ENCODE data around the gene MNAT1. TPM values are rescaled to one million over a fixed set of nuclear protein-coding genes. Genes with fewer than 3 reads are reported as not detected.

MNAT1 gene
- polyA plus RNA-seq, 1 donor from 2014 or later, result 104 TPM

GRCh38 chr14:60878536-60878935 lies 144.0 kb downstream of the MNAT1 start:
- Histone ChIP-seq H3K79me2 (replicated peaks; ENCODE audit: insufficient read depth, low read length) (no peaks in the 10 kb centered on the region), H3K36me3 (ENCODE audit: insufficient read depth, low read length) (no peaks in the 10 kb centered on the region), H3K9ac (ENCODE audit: low read length) (no peak overlapping the region), H3K9me2 (ENCODE audit: insufficient read depth, low read length) (no peaks in the 10 kb centered on the region), H3K27ac (ENCODE audit: low read length) (no peak overlapping the region), H3K27me3 (ENCODE audit: insufficient read depth, low read depth, low read length) (no peaks in the 10 kb centered on the region), H3F3A (ENCODE audit: insufficient read depth, low read length, poor library complexity, severe bottlenecking) (no peaks in the 10 kb centered on the region), H4K20me1 (ENCODE audit: insufficient read depth) (no peaks in the 10 kb centered on the region), H2AFZ (ENCODE audit: low read depth, low read length) (no peak overlapping the region), H3K4me2 (ENCODE audit: low read length) (no peak overlapping the region), H3K9me3 (ENCODE audit: low read length) (no peaks in the 10 kb centered on the region), H3K4me3 (ENCODE audit: low read length) (no peak overlapping the region)
- TF ChIP-seq MXI1 (conservative IDR thresholded peaks at IDR 0.05; ENCODE audit: poor library complexity, severe bottlenecking), result no peak
- TF ChIP-seq SMC3 (conservative IDR thresholded peaks at IDR 0.05; ENCODE audit: poor library complexity), result no peak
- no peak for TF ChIP-seq TAF1 (IDR thresholded peaks at IDR 0.05; ENCODE audit: low read depth)
- no peak for TF ChIP-seq RAD21 (conservative IDR thresholded peaks at IDR 0.05)
- TF ChIP-seq EP300 (conservative IDR thresholded peaks at IDR 0.05; ENCODE audit: poor library complexity, severe bottlenecking), result no peak
- no peak for TF ChIP-seq CTCF (IDR thresholded peaks at IDR 0.05; ENCODE audit: poor library complexity, severe bottlenecking)
- TF ChIP-seq EZH2 (IDR thresholded peaks at IDR 0.05; ENCODE audit: borderline replicate concordance, insufficient read depth, low read length, poor library complexity, severe bottlenecking), result no peak
- TF ChIP-seq REST (IDR thresholded peaks at IDR 0.05; ENCODE audit: borderline replicate concordance), result no peak
- no peak for TF ChIP-seq POLR2AphosphoS5 (IDR thresholded peaks at IDR 0.05)

- Histone ChIP-seq H4K20me1 (ENCODE audit: insufficient read depth) (no peaks in the 10 kb centered on the region), H3K27ac (ENCODE audit: low read length) (no peak overlapping the region), H3F3A (ENCODE audit: insufficient read depth, low read length, poor library complexity, severe bottlenecking) (no peaks in the 10 kb centered on the region), H3K79me2 (replicated peaks; ENCODE audit: insufficient read depth, low read length) (no peaks in the 10 kb centered on the region), H3K9me2 (ENCODE audit: insufficient read depth, low read length) (no peaks in the 10 kb centered on the region), H3K9ac (ENCODE audit: low read length) (no peak overlapping the region), H3K4me3 (ENCODE audit: low read length) (no peak overlapping the region), H3K9me3 (ENCODE audit: low read length) (no peaks in the 10 kb centered on the region), H3K4me2 (ENCODE audit: low read length) (no peak overlapping the region), H3K27me3 (ENCODE audit: insufficient read depth, low read depth, low read length) (no peaks in the 10 kb centered on the region), H2AFZ (ENCODE audit: low read depth, low read length) (no peak overlapping the region), H3K36me3 (ENCODE audit: insufficient read depth, low read length) (no peaks in the 10 kb centered on the region)
- TF ChIP-seq SMC3 (conservative IDR thresholded peaks at IDR 0.05; ENCODE audit: poor library complexity), result no peak
- TF ChIP-seq RAD21 (conservative IDR thresholded peaks at IDR 0.05), result no peak
- TF ChIP-seq POLR2AphosphoS5 (IDR thresholded peaks at IDR 0.05), result no peak
- TF ChIP-seq EP300 (conservative IDR thresholded peaks at IDR 0.05; ENCODE audit: poor library complexity, severe bottlenecking), result no peak
- no peak for TF ChIP-seq MXI1 (conservative IDR thresholded peaks at IDR 0.05; ENCODE audit: poor library complexity, severe bottlenecking)
- no peak for TF ChIP-seq REST (IDR thresholded peaks at IDR 0.05; ENCODE audit: borderline replicate concordance)
- TF ChIP-seq CTCF (IDR thresholded peaks at IDR 0.05; ENCODE audit: poor library complexity, severe bottlenecking), result no peak
- TF ChIP-seq EZH2 (IDR thresholded peaks at IDR 0.05; ENCODE audit: borderline replicate concordance, insufficient read depth, low read length, poor library complexity, severe bottlenecking), result no peak
- no peak for TF ChIP-seq TAF1 (IDR thresholded peaks at IDR 0.05; ENCODE audit: low read depth)
These were observed 147.7 kb downstream of the MNAT1 start for GRCh38 chr14:60882219-60882618.
